ENCODE data around the gene FBXO45. TPM values are rescaled to one million over a fixed set of nuclear protein-coding genes. Genes with fewer than 3 reads are reported as not detected.
A peak's percentile ranks its signal among the peaks of the same experiment; 100 is the strongest.

Gene FBXO45
- total and polyA plus RNA-seq, 9 of the 15 experiments (the other 6 are each of a cell fraction or from before 2014, with no cell fraction given) = 15.2 to 52.8 (median 37.0) TPM

DNA sequence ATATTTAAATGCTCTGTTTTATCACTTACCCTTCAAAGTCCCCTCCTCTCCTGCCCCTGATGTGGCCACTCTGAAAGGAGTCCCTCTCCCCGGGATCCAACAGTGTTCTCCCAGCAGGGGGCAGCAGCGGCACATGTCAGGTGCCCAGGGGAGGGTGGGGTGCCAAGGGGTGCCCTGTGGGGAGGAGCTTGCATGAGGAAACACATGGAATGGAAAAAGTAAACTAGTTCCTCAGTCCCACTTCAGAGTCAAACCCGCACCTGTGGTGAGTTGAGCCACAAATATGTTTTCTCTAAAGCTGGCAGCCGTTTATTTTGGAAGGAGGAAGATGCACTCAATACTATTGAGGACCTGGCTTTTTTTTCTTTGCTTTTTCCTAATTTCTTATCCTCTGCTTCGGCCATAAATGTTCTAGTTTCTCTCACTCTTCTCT lies 40.9 kb downstream of the FBXO45 start (continued):
- TF ChIP-seq, protein P1, sequence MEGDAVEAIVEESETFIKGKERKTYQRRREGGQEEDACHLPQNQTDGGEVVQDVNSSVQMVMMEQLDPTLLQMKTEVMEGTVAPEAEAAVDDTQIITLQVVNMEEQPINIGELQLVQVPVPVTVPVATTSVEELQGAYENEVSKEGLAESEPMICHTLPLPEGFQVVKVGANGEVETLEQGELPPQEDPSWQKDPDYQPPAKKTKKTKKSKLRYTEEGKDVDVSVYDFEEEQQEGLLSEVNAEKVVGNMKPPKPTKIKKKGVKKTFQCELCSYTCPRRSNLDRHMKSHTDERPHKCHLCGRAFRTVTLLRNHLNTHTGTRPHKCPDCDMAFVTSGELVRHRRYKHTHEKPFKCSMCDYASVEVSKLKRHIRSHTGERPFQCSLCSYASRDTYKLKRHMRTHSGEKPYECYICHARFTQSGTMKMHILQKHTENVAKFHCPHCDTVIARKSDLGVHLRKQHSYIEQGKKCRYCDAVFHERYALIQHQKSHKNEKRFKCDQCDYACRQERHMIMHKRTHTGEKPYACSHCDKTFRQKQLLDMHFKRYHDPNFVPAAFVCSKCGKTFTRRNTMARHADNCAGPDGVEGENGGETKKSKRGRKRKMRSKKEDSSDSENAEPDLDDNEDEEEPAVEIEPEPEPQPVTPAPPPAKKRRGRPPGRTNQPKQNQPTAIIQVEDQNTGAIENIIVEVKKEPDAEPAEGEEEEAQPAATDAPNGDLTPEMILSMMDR (IDR thresholded peaks at IDR 0.05 in 2 of 3, conservative IDR thresholded peaks at IDR 0.05 in 1 of 3; ENCODE audit: insufficient read depth in 2 of 3, low read depth in 1 of 3, low read length in 3 of 3) = peak; percentile 81 to 94 (median 92)
- peak in 1 of 2 experiments; percentile 22; a peak in 2 of 4 replicates for TF ChIP-seq FOXK2 (conservative IDR thresholded peaks at IDR 0.05 in 1 of 2, IDR thresholded peaks at IDR 0.05 in 1 of 2; ENCODE audit: low read depth in 2 of 2)
- TF ChIP-seq, protein P2, sequence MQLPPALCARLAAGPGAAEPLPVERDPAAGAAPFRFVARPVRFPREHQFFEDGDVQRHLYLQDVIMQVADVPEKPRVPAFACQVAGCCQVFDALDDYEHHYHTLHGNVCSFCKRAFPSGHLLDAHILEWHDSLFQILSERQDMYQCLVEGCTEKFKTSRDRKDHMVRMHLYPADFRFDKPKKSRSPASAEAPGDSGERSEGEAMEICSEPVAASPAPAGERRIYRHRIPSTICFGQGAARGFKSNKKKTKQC (CRISPR knock-in tag; IDR thresholded peaks at IDR 0.05) = no peak
- TF ChIP-seq RBM22 (IDR thresholded peaks at IDR 0.05; ENCODE audit: low read depth, low read length, poor library complexity, severe bottlenecking) = no peak
- TF ChIP-seq, protein P3, sequence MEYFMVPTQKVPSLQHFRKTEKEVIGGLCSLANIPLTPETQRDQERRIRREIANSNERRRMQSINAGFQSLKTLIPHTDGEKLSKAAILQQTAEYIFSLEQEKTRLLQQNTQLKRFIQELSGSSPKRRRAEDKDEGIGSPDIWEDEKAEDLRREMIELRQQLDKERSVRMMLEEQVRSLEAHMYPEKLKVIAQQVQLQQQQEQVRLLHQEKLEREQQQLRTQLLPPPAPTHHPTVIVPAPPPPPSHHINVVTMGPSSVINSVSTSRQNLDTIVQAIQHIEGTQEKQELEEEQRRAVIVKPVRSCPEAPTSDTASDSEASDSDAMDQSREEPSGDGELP (CRISPR knock-in tag; IDR thresholded peaks at IDR 0.05; ENCODE audit: borderline replicate concordance) = peak; percentile 54; the same call in 1 of the 2 replicates
- TF ChIP-seq MYNN (IDR thresholded peaks at IDR 0.05) = peak; percentile 78; the same call in 1 of the 2 replicates
- TF ChIP-seq MYNN (CRISPR knock-in tag; IDR thresholded peaks at IDR 0.05) = no peak
- TF ChIP-seq TCF3 (CRISPR knock-in tag; IDR thresholded peaks at IDR 0.05) = no peak
- TF ChIP-seq, protein P4, sequence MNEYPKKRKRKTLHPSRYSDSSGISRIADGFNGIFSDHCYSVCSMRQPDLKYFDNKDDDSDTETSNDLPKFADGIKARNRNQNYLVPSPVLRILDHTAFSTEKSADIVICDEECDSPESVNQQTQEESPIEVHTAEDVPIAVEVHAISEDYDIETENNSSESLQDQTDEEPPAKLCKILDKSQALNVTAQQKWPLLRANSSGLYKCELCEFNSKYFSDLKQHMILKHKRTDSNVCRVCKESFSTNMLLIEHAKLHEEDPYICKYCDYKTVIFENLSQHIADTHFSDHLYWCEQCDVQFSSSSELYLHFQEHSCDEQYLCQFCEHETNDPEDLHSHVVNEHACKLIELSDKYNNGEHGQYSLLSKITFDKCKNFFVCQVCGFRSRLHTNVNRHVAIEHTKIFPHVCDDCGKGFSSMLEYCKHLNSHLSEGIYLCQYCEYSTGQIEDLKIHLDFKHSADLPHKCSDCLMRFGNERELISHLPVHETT (CRISPR knock-in tag; conservative IDR thresholded peaks at IDR 0.05 in 1 of 2, IDR thresholded peaks at IDR 0.05 in 1 of 2) = peak in 1 of 2 experiments; percentile 14; a peak in 1 of 4 replicates
- TF ChIP-seq STAG1 (CRISPR knock-in tag; IDR thresholded peaks at IDR 0.05; ENCODE audit: borderline replicate concordance) = peak; percentile 54; the same call in 1 of the 2 replicates
- TF ChIP-seq ZSCAN29 (IDR thresholded peaks at IDR 0.05) = no peak
- no peak for TF ChIP-seq TRIM24 (IDR thresholded peaks at IDR 0.05)
- no peak for TF ChIP-seq PML (IDR thresholded peaks at IDR 0.05; ENCODE audit: low read length)
- 0 out of 2 replicates have a peak, but pooled peaks have one; percentile 8 for TF ChIP-seq EP300 (IDR thresholded peaks at IDR 0.05; ENCODE audit: low read length)
- TF ChIP-seq, protein P5, sequence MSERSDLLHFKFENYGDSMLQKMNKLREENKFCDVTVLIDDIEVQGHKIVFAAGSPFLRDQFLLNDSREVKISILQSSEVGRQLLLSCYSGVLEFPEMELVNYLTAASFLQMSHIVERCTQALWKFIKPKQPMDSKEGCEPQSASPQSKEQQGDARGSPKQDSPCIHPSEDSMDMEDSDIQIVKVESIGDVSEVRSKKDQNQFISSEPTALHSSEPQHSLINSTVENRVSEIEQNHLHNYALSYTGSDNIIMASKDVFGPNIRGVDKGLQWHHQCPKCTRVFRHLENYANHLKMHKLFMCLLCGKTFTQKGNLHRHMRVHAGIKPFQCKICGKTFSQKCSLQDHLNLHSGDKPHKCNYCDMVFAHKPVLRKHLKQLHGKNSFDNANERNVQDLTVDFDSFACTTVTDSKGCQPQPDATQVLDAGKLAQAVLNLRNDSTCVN (CRISPR knock-in tag; IDR thresholded peaks at IDR 0.05) = no peak
- no peak for TF ChIP-seq NFE2L1 (tag; IDR thresholded peaks at IDR 0.05; ENCODE audit: borderline replicate concordance, low read depth)
- TF ChIP-seq, protein P6, sequence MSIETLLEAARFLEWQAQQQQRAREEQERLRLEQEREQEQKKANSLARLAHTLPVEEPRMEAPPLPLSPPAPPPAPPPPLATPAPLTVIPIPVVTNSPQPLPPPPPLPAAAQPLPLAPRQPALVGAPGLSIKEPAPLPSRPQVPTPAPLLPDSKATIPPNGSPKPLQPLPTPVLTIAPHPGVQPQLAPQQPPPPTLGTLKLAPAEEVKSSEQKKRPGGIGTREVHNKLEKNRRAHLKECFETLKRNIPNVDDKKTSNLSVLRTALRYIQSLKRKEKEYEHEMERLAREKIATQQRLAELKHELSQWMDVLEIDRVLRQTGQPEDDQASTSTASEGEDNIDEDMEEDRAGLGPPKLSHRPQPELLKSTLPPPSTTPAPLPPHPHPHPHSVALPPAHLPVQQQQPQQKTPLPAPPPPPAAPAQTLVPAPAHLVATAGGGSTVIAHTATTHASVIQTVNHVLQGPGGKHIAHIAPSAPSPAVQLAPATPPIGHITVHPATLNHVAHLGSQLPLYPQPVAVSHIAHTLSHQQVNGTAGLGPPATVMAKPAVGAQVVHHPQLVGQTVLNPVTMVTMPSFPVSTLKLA (conservative IDR thresholded peaks at IDR 0.05) = peak in 1 of 2 experiments; percentile 48; a peak in 1 of 4 replicates
- 0 out of 2 replicates have a peak, but pooled peaks have one; percentile 22 for TF ChIP-seq MTA3 (IDR thresholded peaks at IDR 0.05; ENCODE audit: borderline replicate concordance)
- no peak for TF ChIP-seq SRSF1 (IDR thresholded peaks at IDR 0.05; ENCODE audit: low read depth, low read length)
- TF ChIP-seq MIER1 (IDR thresholded peaks at IDR 0.05; ENCODE audit: low read depth) = no peak
